ENCODE measurements around the gene CTDSP2.

The CTDSP2 gene

GRCh38 chr12:57781244-57781643 is 65.3 kb downstream of the CTDSP2 start:
- TF ChIP-seq GATA2 (IDR thresholded peaks at IDR 0.05; ENCODE audit: low read depth, low read length), result no peak
- TF ChIP-seq GATA3 (IDR thresholded peaks at IDR 0.05; ENCODE audit: low read depth, low read length), result no peak

GRCh38 chr12:57780284-57780897 is 66.1 kb downstream of the CTDSP2 start:
- TF ChIP-seq GATA2 (IDR thresholded peaks at IDR 0.05; ENCODE audit: low read depth, low read length) (no peak), GATA3 (IDR thresholded peaks at IDR 0.05; ENCODE audit: low read depth, low read length) (no peak)

GRCh38 chr12:57779736-57780135 is 66.8 kb downstream of the CTDSP2 start:
- TF ChIP-seq GATA3 (IDR thresholded peaks at IDR 0.05; ENCODE audit: low read depth, low read length) (no peak), GATA2 (IDR thresholded peaks at IDR 0.05; ENCODE audit: low read depth, low read length) (no peak)

GRCh38 chr12:57777911-57778310 is 68.6 kb downstream of the CTDSP2 start:
- TF ChIP-seq GATA2 (IDR thresholded peaks at IDR 0.05; ENCODE audit: low read depth, low read length), result no peak
- TF ChIP-seq GATA3 (IDR thresholded peaks at IDR 0.05; ENCODE audit: low read depth, low read length), result no peak

GRCh38 chr12:57777367-57777766 is 69.2 kb downstream of the CTDSP2 start:
- no peak for TF ChIP-seq GATA3 (IDR thresholded peaks at IDR 0.05; ENCODE audit: low read depth, low read length)
- no peak for TF ChIP-seq GATA2 (IDR thresholded peaks at IDR 0.05; ENCODE audit: low read depth, low read length)

- TF ChIP-seq GATA2 (IDR thresholded peaks at IDR 0.05; ENCODE audit: low read depth, low read length), result no peak
- TF ChIP-seq GATA3 (IDR thresholded peaks at IDR 0.05; ENCODE audit: low read depth, low read length), result no peak
Measured at GRCh38 chr12:57776247-57776587, 70.3 kb downstream of the CTDSP2 start.

- TF ChIP-seq GATA2 (IDR thresholded peaks at IDR 0.05; ENCODE audit: low read depth, low read length) (no peak), GATA3 (IDR thresholded peaks at IDR 0.05; ENCODE audit: low read depth, low read length) (no peak)
Measured at GRCh38 chr12:57775563-57776246, 70.8 kb downstream of the CTDSP2 start.

- TF ChIP-seq GATA3 (IDR thresholded peaks at IDR 0.05; ENCODE audit: low read depth, low read length) (no peak), GATA2 (IDR thresholded peaks at IDR 0.05; ENCODE audit: low read depth, low read length) (no peak)
Measured at GRCh38 chr12:57775044-57775443, 71.5 kb downstream of the CTDSP2 start.

- TF ChIP-seq GATA2 (IDR thresholded peaks at IDR 0.05; ENCODE audit: low read depth, low read length) (no peak), GATA3 (IDR thresholded peaks at IDR 0.05; ENCODE audit: low read depth, low read length) (no peak)
Measured at GRCh38 chr12:57772429-57773322, 73.9 kb downstream of the CTDSP2 start, which contains the start of gene EEF1AKMT3. EEF1AKMT3 (plus strand) TSS chr12:57772614; CDS start chr12:57772725, 111 bp downstream.

- TF ChIP-seq GATA3 (IDR thresholded peaks at IDR 0.05; ENCODE audit: low read depth, low read length), result no peak
- TF ChIP-seq GATA2 (IDR thresholded peaks at IDR 0.05; ENCODE audit: low read depth, low read length), result no peak
Measured at GRCh38 chr12:57771873-57772428, 74.6 kb downstream of the CTDSP2 start, which contains the start of gene METTL1. METTL1 (minus strand) TSS chr12:57772105; CDS start chr12:57772083, 22 bp downstream.

GRCh38 chr12:57771236-57771872 is 75.2 kb downstream of the CTDSP2 start:
- TF ChIP-seq GATA3 (IDR thresholded peaks at IDR 0.05; ENCODE audit: low read depth, low read length), result no peak
- no peak for TF ChIP-seq GATA2 (IDR thresholded peaks at IDR 0.05; ENCODE audit: low read depth, low read length)

GRCh38 chr12:57770734-57771133 is 75.8 kb downstream of the CTDSP2 start:
- TF ChIP-seq GATA3 (IDR thresholded peaks at IDR 0.05; ENCODE audit: low read depth, low read length), result no peak
- no peak for TF ChIP-seq GATA2 (IDR thresholded peaks at IDR 0.05; ENCODE audit: low read depth, low read length)

Measured in SH-SY5Y (cell line).